ENCODE results near the gene RAB1A. TPM values are rescaled to one million over a fixed set of nuclear protein-coding genes. Genes with fewer than 3 reads are reported as not detected.
A peak's percentile ranks its signal among the peaks of the same experiment; 100 is the strongest.

RAB1A gene
- total and polyA plus RNA-seq, 4 donors = 104 to 159 (median 136) TPM

- Histone ChIP-seq H3K4me3 (no peak overlapping the region), H3K27ac (ENCODE audit: low read depth in 1 of 2, low read length in 1 of 2) (no peak overlapping the region), H3K36me3 (ENCODE audit: control insufficient read depth in 4 of 4, insufficient read depth in 4 of 4, low read length in 4 of 4) (peaks cover 0 to 3% (median 0%) of the 10 kb centered on the region in 4 donors), H3K9ac (ENCODE audit: insufficient read depth in 1 of 2, low read length in 2 of 2) (no peak overlapping the region), H3K4me1 (ENCODE audit: control insufficient read depth in 5 of 5, insufficient read depth in 5 of 5, low read length in 5 of 5) (peaks cover 8 to 30% (median 20%) of the 10 kb centered on the region in 5 donors), H3K27me3 (ENCODE audit: control insufficient read depth in 3 of 3, insufficient read depth in 3 of 3, low read length in 2 of 3) (no peaks in the 10 kb centered on the region), H3K9me3 (ENCODE audit: control insufficient read depth in 4 of 4, insufficient read depth in 3 of 4, low read length in 3 of 4) (no peaks in the 10 kb centered on the region)
- no peak for DNase-seq
- no peak for ATAC-seq (ENCODE audit: insufficient read depth, low FRiP score)
- TF ChIP-seq CTCF (IDR thresholded peaks at IDR 0.05; ENCODE audit: control extremely low read depth, extremely low read depth) = no peak
- 93 to 96% methylated on average over 7 of the region's 7 CpGs for WGBS, 2 donors
Observed at GRCh38 chr2:65061146-65061909, 68.6 kb downstream of the RAB1A start.

DNA sequence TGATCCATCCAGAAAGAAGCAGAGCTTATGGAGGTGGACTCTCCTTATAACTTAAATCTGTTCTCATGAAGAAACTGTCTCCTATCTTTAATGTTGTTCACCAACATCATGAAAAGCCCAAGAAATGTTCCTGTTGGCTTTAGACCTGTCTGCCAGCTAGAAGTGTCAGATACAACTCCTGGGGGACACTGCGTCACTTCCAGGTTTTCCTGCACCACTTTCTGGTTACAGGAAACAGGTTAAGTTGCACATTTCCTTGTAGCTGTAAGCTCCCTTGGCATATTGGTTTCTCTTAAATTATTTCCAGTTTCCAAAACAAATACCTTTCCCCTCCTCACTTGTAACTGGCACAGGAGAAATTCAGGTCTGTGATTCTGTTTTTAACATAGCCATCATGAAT lies 70.8 kb downstream of the RAB1A start:
- ATAC-seq (ENCODE audit: insufficient read depth, low FRiP score) (no peak), DNase-seq (peak in 1 of 3 donors; percentile 42)
- Histone ChIP-seq H3K4me3 (no peak overlapping the region), H3K9me3 (ENCODE audit: control insufficient read depth in 4 of 4, insufficient read depth in 3 of 4, low read length in 3 of 4) (no peaks in the 10 kb centered on the region), H3K27ac (ENCODE audit: low read depth in 1 of 2, low read length in 1 of 2) (no peak overlapping the region), H3K4me1 (ENCODE audit: control insufficient read depth in 5 of 5, insufficient read depth in 5 of 5, low read length in 5 of 5) (peaks cover 4 to 33% (median 16%) of the 10 kb centered on the region in 5 donors), H3K9ac (ENCODE audit: insufficient read depth in 1 of 2, low read length in 2 of 2) (no peak overlapping the region), H3K27me3 (ENCODE audit: control insufficient read depth in 3 of 3, insufficient read depth in 3 of 3, low read length in 2 of 3) (no peaks in the 10 kb centered on the region), H3K36me3 (ENCODE audit: control insufficient read depth in 4 of 4, insufficient read depth in 4 of 4, low read length in 4 of 4) (peaks cover 0 to 3% (median 0%) of the 10 kb centered on the region in 4 donors)
- no peak for TF ChIP-seq CTCF (IDR thresholded peaks at IDR 0.05; ENCODE audit: control extremely low read depth, extremely low read depth)
- 31 to 50% methylated on average over 1 of the region's 1 CpG for WGBS, 2 donors

DNA sequence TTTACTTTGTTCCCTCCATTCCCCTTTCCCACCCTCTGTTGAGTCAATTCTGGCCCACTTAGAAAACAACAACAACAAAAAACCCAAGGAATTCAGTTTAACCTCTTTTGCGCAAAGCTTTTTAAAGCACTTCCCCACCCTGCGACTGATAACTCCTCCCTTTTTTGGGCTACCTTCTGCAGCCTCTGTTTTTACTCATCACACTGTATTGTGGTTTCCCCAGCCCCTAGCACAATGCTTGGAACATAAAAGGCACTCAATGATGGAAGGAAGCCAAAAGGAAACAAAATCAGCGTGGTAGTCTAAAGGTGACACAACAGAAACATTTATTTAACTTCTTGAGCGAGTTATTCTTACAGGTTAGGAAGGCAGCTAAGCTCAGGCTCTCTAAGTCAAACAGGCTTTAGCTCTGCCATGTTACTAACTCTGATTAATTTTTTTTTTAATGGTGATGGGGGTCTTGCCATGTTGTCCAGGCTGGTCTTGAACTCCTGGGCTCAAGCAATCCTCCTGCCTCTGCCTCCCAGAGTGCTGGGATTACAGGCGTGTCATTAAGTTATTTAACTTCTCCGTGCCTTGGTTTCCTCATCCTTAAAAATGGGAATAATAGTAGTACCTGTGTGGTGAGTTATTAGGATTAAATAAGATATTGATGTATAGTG lies 72.4 kb downstream of the RAB1A start:
- ATAC-seq (ENCODE audit: insufficient read depth, low FRiP score) = no peak
- no peak overlapping the region for H3K4me3 ChIP-seq
- H3K36me3 ChIP-seq (ENCODE audit: control insufficient read depth in 4 of 4, insufficient read depth in 4 of 4, low read length in 4 of 4) = peaks cover 0 to 3% (median 0%) of the 10 kb centered on the region in 4 donors
- H3K27ac ChIP-seq (ENCODE audit: low read depth in 1 of 2, low read length in 1 of 2) = peak overlapping the region; percentile 34 to 55
- H3K9me3 ChIP-seq (ENCODE audit: control insufficient read depth in 4 of 4, insufficient read depth in 3 of 4, low read length in 3 of 4) = no peaks in the 10 kb centered on the region
- peaks cover 4 to 23% (median 11%) of the 10 kb centered on the region in 5 donors for H3K4me1 ChIP-seq (ENCODE audit: control insufficient read depth in 5 of 5, insufficient read depth in 5 of 5, low read length in 5 of 5)
- DNase-seq = peak in 2 of 3 donors; percentile 57 to 70
- no peak for TF ChIP-seq CTCF (IDR thresholded peaks at IDR 0.05; ENCODE audit: control extremely low read depth, extremely low read depth)
- H3K9ac ChIP-seq (ENCODE audit: insufficient read depth in 1 of 2, low read length in 2 of 2) = peak overlapping the region; percentile 41 to 81
- WGBS, 2 donors = 36 to 40% methylated on average over 6 of the region's 6 CpGs
- H3K27me3 ChIP-seq (ENCODE audit: control insufficient read depth in 3 of 3, insufficient read depth in 3 of 3, low read length in 2 of 3) = no peaks in the 10 kb centered on the region

Measured in lung (tissue), 12 donors.